GM12892 (cell line): ENCODE measurements around the gene SPIC.

ENCODE experiments used
- POLR2A ChIP-seq: IDR thresholded peaks from 2 replicates; pipeline ENCODE4 v1.6.1; 2011; ENCODE audit warnings: low read depth, low read length, control low read depth
- POLR2AphosphoS5 ChIP-seq: IDR thresholded peaks from 2 replicates; pipeline ENCODE4 v1.6.1; 2011; ENCODE audit warnings: low read depth, low read length, control low read depth
- TAF1 ChIP-seq: IDR thresholded peaks from 2 replicates; pipeline ENCODE4 v1.6.1; 2011; ENCODE audit warnings: low read depth, mild to moderate bottlenecking, control low read depth, low read length, borderline replicate concordance

GRCh38 chr12:101527682-101528081 is 52.5 kb downstream of the SPIC start:
- TF ChIP-seq POLR2A (no peak), POLR2AphosphoS5 (no peak), TAF1 (no peak)
